Measurements from ENCODE around the gene IMPACT. TPM values are rescaled to one million over a fixed set of nuclear protein-coding genes. Genes with fewer than 3 reads are reported as not detected.

Gene IMPACT
- total and polyA plus RNA-seq, 2 of the 8 experiments (the other 6 are each of a cell fraction or from before 2014, with no cell fraction given): 31.1 to 44.6 TPM

- TF ChIP-seq CBX5 (IDR thresholded peaks at IDR 0.05; ENCODE audit: low read depth, low read length) (no peak), ATF3 (IDR thresholded peaks at IDR 0.05; ENCODE audit: insufficient read depth, low read depth, low read length) (no peak), SIN3A (conservative IDR thresholded peaks at IDR 0.05 in 1 of 2, IDR thresholded peaks at IDR 0.05 in 1 of 2; ENCODE audit: low read depth in 1 of 2, low read length in 2 of 2) (no peak)
These were observed 70.7 kb downstream of the IMPACT start (continued) for GRCh38 chr18:24497031-24497754.

All from H1 (cell line).